Measurements from ENCODE around the gene CD40. TPM values are rescaled to one million over a fixed set of nuclear protein-coding genes. Genes with fewer than 3 reads are reported as not detected.

CD40 gene
- polyA plus RNA-seq, 3 donors, result 14.4 to 26.1 (median 18.8) TPM

- Histone ChIP-seq H3K27me3 (ENCODE audit: control insufficient read depth in 2 of 2, insufficient read depth in 2 of 2, low read length in 2 of 2) (peaks cover 0 to 4% of the 10 kb centered on the region in 2 donors), H3K4me2 (replicated peaks; ENCODE audit: extremely low read depth, low read length, poor library complexity, severe bottlenecking) (no peak overlapping the region), H4K20me1 (ENCODE audit: insufficient read depth, low read length) (peaks cover 13% of the 10 kb centered on the region), H3K9ac (ENCODE audit: insufficient read depth, low read length, poor library complexity, severe bottlenecking) (no peak overlapping the region), H3K4me3 (replicated peaks in 1 of 3; ENCODE audit: low read depth in 2 of 3, low read length in 3 of 3) (no peak overlapping the region), H3K36me3 (replicated peaks in 1 of 2; ENCODE audit: control insufficient read depth in 1 of 2, insufficient read depth in 2 of 2, low read length in 2 of 2) (peaks cover 0 to 25% of the 10 kb centered on the region in 2 donors), H3K9me3 (replicated peaks in 1 of 2; ENCODE audit: control insufficient read depth in 1 of 2, insufficient read depth in 1 of 2, low read length in 2 of 2) (no peaks in the 10 kb centered on the region), H3K79me2 (ENCODE audit: insufficient read depth, low read length) (no peaks in the 10 kb centered on the region), H3K4me1 (ENCODE audit: control insufficient read depth in 1 of 2, insufficient read depth in 2 of 2, low read length in 2 of 2) (peaks cover 2 to 4% of the 10 kb centered on the region in 2 donors), H2AFZ (ENCODE audit: insufficient read depth, low read depth, low read length, poor library complexity, severe bottlenecking) (no peak overlapping the region), H3K27ac (ENCODE audit: low read depth in 1 of 2, low read length in 2 of 2) (no peak overlapping the region)
- intact Hi-C loops (cut with micrococcal nuclease), result no loop called here
- no peak overlapping the region for H3K27ac Mint-ChIP-seq
- peaks cover 23 to 39% (median 27%) of the 10 kb centered on the region in 3 donors for H3K27me3 Mint-ChIP-seq (ENCODE audit: low read depth in 3 of 3)
- TF ChIP-seq, protein P1, sequence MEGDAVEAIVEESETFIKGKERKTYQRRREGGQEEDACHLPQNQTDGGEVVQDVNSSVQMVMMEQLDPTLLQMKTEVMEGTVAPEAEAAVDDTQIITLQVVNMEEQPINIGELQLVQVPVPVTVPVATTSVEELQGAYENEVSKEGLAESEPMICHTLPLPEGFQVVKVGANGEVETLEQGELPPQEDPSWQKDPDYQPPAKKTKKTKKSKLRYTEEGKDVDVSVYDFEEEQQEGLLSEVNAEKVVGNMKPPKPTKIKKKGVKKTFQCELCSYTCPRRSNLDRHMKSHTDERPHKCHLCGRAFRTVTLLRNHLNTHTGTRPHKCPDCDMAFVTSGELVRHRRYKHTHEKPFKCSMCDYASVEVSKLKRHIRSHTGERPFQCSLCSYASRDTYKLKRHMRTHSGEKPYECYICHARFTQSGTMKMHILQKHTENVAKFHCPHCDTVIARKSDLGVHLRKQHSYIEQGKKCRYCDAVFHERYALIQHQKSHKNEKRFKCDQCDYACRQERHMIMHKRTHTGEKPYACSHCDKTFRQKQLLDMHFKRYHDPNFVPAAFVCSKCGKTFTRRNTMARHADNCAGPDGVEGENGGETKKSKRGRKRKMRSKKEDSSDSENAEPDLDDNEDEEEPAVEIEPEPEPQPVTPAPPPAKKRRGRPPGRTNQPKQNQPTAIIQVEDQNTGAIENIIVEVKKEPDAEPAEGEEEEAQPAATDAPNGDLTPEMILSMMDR (IDR thresholded peaks at IDR 0.05), result no peak
- H3K4me1 Mint-ChIP-seq, result peaks cover 5% of the 10 kb centered on the region
- DNase-seq, result no peak
- WGBS (ENCODE audit: insufficient coverage), result 100% methylated on average over 2 of the region's 5 CpGs
- H3K9me3 Mint-ChIP-seq, result peaks cover 0 to 2% (median 0%) of the 10 kb centered on the region in 7 donors
- H3K4me3 Mint-ChIP-seq, result no peak overlapping the region
- H3K36me3 Mint-ChIP-seq, result peaks cover 23 to 43% of the 10 kb centered on the region in 2 donors
Measured at GRCh38 chr20:46126440-46127056, 8.4 kb downstream of the CD40 start.

- Histone ChIP-seq H3K36me3 (replicated peaks in 1 of 2; ENCODE audit: control insufficient read depth in 1 of 2, insufficient read depth in 2 of 2, low read length in 2 of 2) (peaks cover 0 to 16% of the 10 kb centered on the region in 2 donors), H4K20me1 (ENCODE audit: insufficient read depth, low read length) (peaks cover 6% of the 10 kb centered on the region), H3K9ac (ENCODE audit: insufficient read depth, low read length, poor library complexity, severe bottlenecking) (no peak overlapping the region), H3K4me1 (ENCODE audit: control insufficient read depth in 1 of 2, insufficient read depth in 2 of 2, low read length in 2 of 2) (no peaks in the 10 kb centered on the region), H3K27ac (ENCODE audit: low read depth in 1 of 2, low read length in 2 of 2) (no peak overlapping the region), H2AFZ (ENCODE audit: insufficient read depth, low read depth, low read length, poor library complexity, severe bottlenecking) (no peak overlapping the region), H3K27me3 (ENCODE audit: control insufficient read depth in 2 of 2, insufficient read depth in 2 of 2, low read length in 2 of 2) (peaks cover 0 to 7% of the 10 kb centered on the region in 2 donors), H3K4me2 (replicated peaks; ENCODE audit: extremely low read depth, low read length, poor library complexity, severe bottlenecking) (no peak overlapping the region), H3K79me2 (ENCODE audit: insufficient read depth, low read length) (no peaks in the 10 kb centered on the region), H3K9me3 (replicated peaks in 1 of 2; ENCODE audit: control insufficient read depth in 1 of 2, insufficient read depth in 1 of 2, low read length in 2 of 2) (no peaks in the 10 kb centered on the region), H3K4me3 (replicated peaks in 1 of 3; ENCODE audit: low read depth in 2 of 3, low read length in 3 of 3) (no peak overlapping the region)
- DNase-seq, result no peak
- intact Hi-C loops (cut with micrococcal nuclease), result no loop called here
- Mint-ChIP-seq H3K4me3 (no peak overlapping the region), H3K27me3 (ENCODE audit: low read depth in 3 of 3) (peaks cover 28 to 44% (median 28%) of the 10 kb centered on the region in 3 donors), H3K4me1 (peaks cover under 1% of the 10 kb centered on the region), H3K36me3 (peaks cover 14 to 33% of the 10 kb centered on the region in 2 donors), H3K27ac (peak overlapping the region in 1 of 7 donors; percentile 31), H3K9me3 (peaks cover 0 to 2% (median 0%) of the 10 kb centered on the region in 7 donors)
- TF ChIP-seq, protein P1 (IDR thresholded peaks at IDR 0.05), result no peak
- 86% methylated on average over 2 of the region's 11 CpGs for WGBS (ENCODE audit: insufficient coverage)
Measured at GRCh38 chr20:46127396-46128010, 9.4 kb downstream of the CD40 start.

All from CD14-positive monocyte (primary cell).